Psoas muscle (tissue), 8 donors: ENCODE results near the gene AOAH. TPM values are rescaled to one million over a fixed set of nuclear protein-coding genes. Genes with fewer than 3 reads are reported as not detected.

ENCODE experiments used
- ATAC-seq, 4 donors: fragments of 200-7000 bp; cut with Tn5 transposase; one replicate each; pipeline ENCODE4 v1.9.1; 2020; ENCODE audit warnings: moderate library complexity in 3 of 4, mild to moderate bottlenecking in 2 of 4
- DNase-seq, 2 donors: peaks; one replicate each; pipeline ENCODE4 v3.0.0-alpha.2; 2020
- H3K27ac ChIP-seq: fragments of 200-600 bp; one replicate; pipeline ENCODE4 v1.8.0; 2022
- H3K27me3 ChIP-seq, 3 donors: fragments of 200-600 bp in 1 of 3; one replicate each; pipeline versions ENCODE4 v1.6.1 to v1.8.0; 2013 to 2022; ENCODE audit warnings: low read length in 2 of 3, mild to moderate bottlenecking in 2 of 3, moderate library complexity in 1 of 3; ENCODE audit not compliant: insufficient read depth in 3 of 3
- H3K36me3 ChIP-seq, 2 donors: fragments of 200-600 bp in 1 of 2; one replicate each; pipeline versions ENCODE4 v1.6.1 to v1.8.0; 2013 to 2022; ENCODE audit warnings: low read depth in 1 of 2, mild to moderate bottlenecking in 1 of 2, moderate library complexity in 1 of 2; ENCODE audit not compliant: insufficient read depth in 1 of 2
- H3K4me1 ChIP-seq: fragments of 200-600 bp; one replicate; pipeline ENCODE4 v1.8.0; 2022
- H3K4me3 ChIP-seq: fragments of 200-600 bp; one replicate; pipeline ENCODE4 v1.8.0; 2022; ENCODE audit warnings: mild to moderate bottlenecking
- H3K9me3 ChIP-seq: fragments of 200-600 bp; one replicate; pipeline ENCODE4 v1.8.0; 2022
- CTCF ChIP-seq: fragments of 200-600 bp; IDR thresholded peaks from one replicate; pipeline ENCODE4 v1.8.0; 2022; ENCODE audit warnings: antibody characterized with exemption
- WGBS, 3 donors: extraction: QIAGEN DNeasy Blood & Tissue Kit; methylation state at CpG; one replicate each; pipeline versions ENCODE4 v1.1.6 to v1.1.7; 2013; 5-methylcytosine and 5-hydroxymethylcytosine counted together
- intact Hi-C, 2 donors: fragments of 100-400 bp; cut with DNase I; formaldehyde crosslinking; loops; one replicate each; pipeline versions ENCODE4 v1.11.0 to v1.14.2; 2022
- polyA plus RNA-seq, 3 donors: library from polyadenylated mRNA; stranded (reverse); fragments of 200-250 nt; gene quantifications; one replicate each; pipeline ENCODE4 v1.2.3, GENCODE V29; 2013
- total RNA-seq, 4 donors: library from RNA; stranded (reverse); fragmentation: NEBNext Ultra II Directional in 2 of 4; extraction: Animal tissue kit (Norgen Biotek cat#: 25700) in 2 of 4; gene quantifications; one replicate each; pipeline versions ENCODE4 v1.2.1 to v1.2.4, GENCODE V29; 2021 to 2023
- donor health status: healthy with polysubstance abuse.
- donor health status: DM: no; HTN: no; CAD: no; lungs with moderate emphysema.
- donor health status: Bipolar disorder and iron deficiency.
- donor health status: healthy.
- donor health status: DM: yes; HTN: yes; CAD: no.
- donor health status: DM: no; HTN: no; CAD: no.
- donor health status: DM: no; HTN: no; CAD: no.
- donor health status: DM: yes; HTN: yes; CAD: no.

AOAH gene
- total and polyA plus RNA-seq, 7 donors = 0.04 to 2.1 (median 0.83) TPM

GRCh38 chr7:36758879-36759278 lies 34.6 kb upstream of the AOAH start:
- DNase-seq (no peak), ATAC-seq (no peak)
- Histone ChIP-seq H3K4me3 (no peak overlapping the region), H3K27ac (no peak overlapping the region), H3K9me3 (no peaks in the 10 kb centered on the region), H3K27me3 (no peaks in the 10 kb centered on the region), H3K36me3 (no peaks in the 10 kb centered on the region), H3K4me1 (no peaks in the 10 kb centered on the region)
- TF ChIP-seq CTCF = no peak
- WGBS, 3 donors = 75 to 89% (median 81%) methylated on average over 1 of the region's 1 CpG
- intact Hi-C loops = no loop called here

- ATAC-seq (no peak), DNase-seq (no peak)
- no peak for TF ChIP-seq CTCF
- no peaks in the 10 kb centered on the region for H3K27me3 ChIP-seq
- no peaks in the 10 kb centered on the region for H3K9me3 ChIP-seq
- 86 to 92% (median 90%) methylated on average over 8 of the region's 8 CpGs for WGBS, 3 donors
- H3K27ac ChIP-seq = no peak overlapping the region
- H3K36me3 ChIP-seq = no peaks in the 10 kb centered on the region
- no peak overlapping the region for H3K4me3 ChIP-seq
- intact Hi-C loops = no loop called here
- H3K4me1 ChIP-seq = no peaks in the 10 kb centered on the region
Observed at GRCh38 chr7:36755484-36755883, 31.2 kb upstream of the AOAH start.

DNA sequence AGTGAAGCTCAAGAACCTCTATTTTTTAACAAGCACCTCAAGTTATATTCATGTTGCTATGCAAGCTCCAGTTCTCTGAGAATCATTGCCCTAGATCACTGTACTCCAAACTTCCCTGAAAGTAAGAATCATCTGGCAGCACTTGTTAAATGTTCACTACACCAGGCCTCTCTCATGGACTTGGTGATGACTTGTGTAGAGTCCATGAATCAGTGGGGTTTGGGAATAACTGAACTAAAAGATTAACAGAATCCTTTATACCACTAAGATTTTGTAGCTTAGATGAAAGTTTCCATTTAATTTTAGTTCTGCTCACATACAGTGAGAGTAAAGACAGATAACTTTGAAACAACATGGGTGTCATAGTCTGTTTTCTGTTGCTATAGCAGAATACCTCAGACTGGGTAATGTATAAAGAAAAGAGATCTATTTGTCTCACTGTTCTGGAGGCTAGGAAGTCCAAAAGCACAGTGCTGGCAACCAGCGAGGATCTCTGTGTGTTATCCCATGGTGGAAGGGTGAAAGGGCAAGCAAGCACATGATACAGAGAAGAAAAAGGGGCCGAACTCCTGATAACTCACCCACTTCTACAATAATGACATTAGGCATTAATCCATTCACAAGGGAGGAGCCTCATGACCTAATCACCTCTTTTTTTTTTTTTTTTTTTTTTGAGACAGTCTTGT lies 27.9 kb upstream of the AOAH start:
- no peaks in the 10 kb centered on the region for H3K9me3 ChIP-seq
- 83 to 93% (median 92%) methylated on average over 2 of the region's 2 CpGs for WGBS, 3 donors
- H3K36me3 ChIP-seq = no peaks in the 10 kb centered on the region
- no peak for TF ChIP-seq CTCF
- ATAC-seq = no peak
- H3K4me1 ChIP-seq = no peaks in the 10 kb centered on the region
- no peak overlapping the region for H3K27ac ChIP-seq
- intact Hi-C loops = no loop called here
- H3K27me3 ChIP-seq = no peaks in the 10 kb centered on the region
- DNase-seq = no peak
- H3K4me3 ChIP-seq = no peak overlapping the region

DNA sequence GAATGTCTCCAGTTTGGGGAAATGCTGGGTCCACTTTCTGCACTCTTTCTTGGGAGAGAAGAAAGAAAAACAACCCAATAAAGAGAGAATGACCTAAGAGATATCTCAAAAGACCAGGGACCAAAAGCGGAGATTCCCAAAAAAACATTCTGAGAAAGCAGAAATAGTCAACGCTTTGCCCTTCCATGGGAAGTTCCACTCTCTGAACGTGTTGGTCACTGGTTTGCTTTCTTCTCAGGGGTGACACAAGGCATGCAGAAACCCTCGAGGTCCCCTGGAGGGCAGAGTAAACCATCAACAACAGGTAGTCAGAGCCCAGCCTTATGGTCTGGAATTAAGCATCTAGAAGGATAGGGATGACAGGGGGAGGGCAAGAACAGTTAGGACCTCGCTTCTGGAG lies 26.2 kb upstream of the AOAH start:
- no peaks in the 10 kb centered on the region for H3K4me1 ChIP-seq
- no peak overlapping the region for H3K27ac ChIP-seq
- TF ChIP-seq CTCF = no peak
- no peaks in the 10 kb centered on the region for H3K36me3 ChIP-seq
- no peak for ATAC-seq
- H3K4me3 ChIP-seq = no peak overlapping the region
- no peaks in the 10 kb centered on the region for H3K9me3 ChIP-seq
- peaks cover 0 to 2% (median 0%) of the 10 kb centered on the region in 3 donors for H3K27me3 ChIP-seq
- DNase-seq = no peak
- intact Hi-C loops = no loop called here
- 72 to 78% (median 75%) methylated on average over 5 of the region's 5 CpGs for WGBS, 3 donors
